SK-N-SH (cell line): Measurements from ENCODE around the gene MRPL53. TPM values are rescaled to one million over a fixed set of nuclear protein-coding genes. Genes with fewer than 3 reads are reported as not detected.

Source experiments
- CTCF ChIA-PET: fragments of 300-600, 350-600 bp; formaldehyde crosslinking; extraction: SDS; loops from one replicate; lab custom pipeline; 2021; lab: Yijun Ruan, JAX
- POLR2A ChIA-PET: fragments of 350-600 bp; sonication (Branson Sonifier 250); formaldehyde crosslinking; extraction: SDS; loops from one replicate; lab custom pipeline; 2020; ENCODE audit warnings: antibody characterized with exemption, inconsistent platforms; lab: Yijun Ruan, JAX
- DNase-seq: peaks from one replicate; pipeline ENCODE4 v3.0.0; 2012
- H2AFZ ChIP-seq: fragments of 200-600 bp; sonication (generic); 2 replicates; pipeline ENCODE4 v1.8.1; 2016; ENCODE audit warnings: antibody characterized with exemption, mild to moderate bottlenecking, low read depth
- H3F3A ChIP-seq: fragments of 200-600 bp; sonication (generic); replicated peaks from 2 replicates; pipeline ENCODE3; 2016; ENCODE audit warnings: antibody characterized with exemption, mild to moderate bottlenecking; ENCODE audit not compliant: insufficient read depth
- H3K27ac ChIP-seq, 2 experiments: fragments of 200-500 bp in 1 of 2; fragments of 200-600 bp in 1 of 2; sonication (Bioruptor generic) in 1 of 2; sonication (generic), shearing (Covaris generic) in 1 of 2; 2 replicates each; pipeline versions ENCODE4 v1.5.1 to v1.6.1; 2014 to 2016; ENCODE audit warnings: low read depth in 2 of 2, inconsistent platforms in 1 of 2, low read length in 1 of 2, mild to moderate bottlenecking in 1 of 2, mixed read lengths in 1 of 2
- H3K27me3 ChIP-seq: fragments of 200-600 bp; sonication (generic), shearing (Covaris generic); 2 replicates; pipeline ENCODE4 v1.6.1; 2016; ENCODE audit warnings: mixed run types; ENCODE audit not compliant: insufficient read depth
- H3K36me3 ChIP-seq, 2 experiments: fragments of 200-500 bp in 1 of 2; fragments of 200-600 bp in 1 of 2; sonication (Bioruptor generic) in 1 of 2; sonication (generic) in 1 of 2; replicated peaks in 1 of 2; 2 replicates each; pipeline versions ENCODE3 to v1.5.1; 2014 to 2016; ENCODE audit warnings: low read length in 1 of 2, mild to moderate bottlenecking in 1 of 2; ENCODE audit not compliant: insufficient read depth in 2 of 2, control insufficient read depth in 1 of 2
- H3K4me1 ChIP-seq, 2 experiments: fragments of 200-500 bp in 1 of 2; fragments of 200-600 bp in 1 of 2; sonication (Bioruptor generic) in 1 of 2; sonication (generic), shearing (Covaris generic) in 1 of 2; 2 replicates each; pipeline versions ENCODE4 v1.5.1 to v1.6.1; 2014 to 2016; ENCODE audit warnings: low read depth in 1 of 2, low read length in 1 of 2, mixed run types in 1 of 2; ENCODE audit not compliant: insufficient read depth in 2 of 2, control insufficient read depth in 1 of 2
- H3K4me2 ChIP-seq: fragments of 200-600 bp; sonication (generic), shearing (Covaris generic); 2 replicates; pipeline ENCODE4 v1.6.1; 2017; ENCODE audit warnings: mixed run types
- H3K4me3 ChIP-seq, 2 experiments: fragments of 200-500 bp in 1 of 2; fragments of 200-600 bp in 1 of 2; sonication (Bioruptor generic) in 1 of 2; sonication (generic), shearing (Covaris generic) in 1 of 2; 2 replicates each; pipeline versions ENCODE4 v1.5.1 to v1.8.1; 2014 to 2016; ENCODE audit warnings: low read depth in 2 of 2, inconsistent platforms in 1 of 2, low read length in 1 of 2, mild to moderate bottlenecking in 1 of 2, mixed read lengths in 1 of 2, moderate library complexity in 1 of 2
- H3K79me2 ChIP-seq: fragments of 200-600 bp; sonication (generic); 2 replicates; pipeline ENCODE4 v1.8.1; 2017; ENCODE audit warnings: mild to moderate bottlenecking; ENCODE audit not compliant: insufficient read depth
- H3K9ac ChIP-seq: fragments of 200-600 bp; sonication (generic); 2 replicates; pipeline ENCODE4 v1.6.1; 2017; ENCODE audit warnings: mixed run types
- H3K9me2 ChIP-seq: fragments of 200-600 bp; sonication (generic); 2 replicates; pipeline ENCODE4 v1.6.1; 2017; ENCODE audit warnings: mixed run types
- H3K9me3 ChIP-seq: fragments of 200-600 bp; sonication (generic); 2 replicates; pipeline ENCODE4 v1.6.1; 2017; ENCODE audit warnings: mixed run types, mild to moderate bottlenecking, moderate library complexity
- H4K20me1 ChIP-seq: fragments of 200-600 bp; sonication (generic); 2 replicates; pipeline ENCODE4 v1.6.1; 2017; ENCODE audit warnings: mild to moderate bottlenecking, mixed run types; ENCODE audit not compliant: insufficient read depth
- ELF1 ChIP-seq: IDR thresholded peaks from 2 replicates; pipeline ENCODE4 v1.4.0; 2012
- GABPA ChIP-seq: IDR thresholded peaks from 2 replicates; pipeline ENCODE4 v1.4.0; 2012; ENCODE audit warnings: low read depth, mild to moderate bottlenecking
- GATA2 ChIP-seq: sonication (generic); formaldehyde crosslinking; IDR thresholded peaks from 2 replicates; pipeline ENCODE4 v1.5.0; 2020; ENCODE audit warnings: mild to moderate bottlenecking, missing genetic modification reagents
- POLR2AphosphoS5 ChIP-seq: IDR thresholded peaks from 2 replicates; pipeline ENCODE4 v1.6.1; 2012; ENCODE audit warnings: low read depth, low read length
- REST ChIP-seq: IDR thresholded peaks from 2 replicates; pipeline ENCODE4 v1.6.1; 2012; ENCODE audit warnings: mild to moderate bottlenecking, low read depth, low read length, moderate library complexity
- SIN3A ChIP-seq: IDR thresholded peaks from 2 replicates; pipeline ENCODE4 v1.6.1; 2012; ENCODE audit warnings: low read depth, mild to moderate bottlenecking, low read length, moderate library complexity, borderline replicate concordance
- TAF1 ChIP-seq: IDR thresholded peaks from 2 replicates; pipeline ENCODE4 v1.6.1; 2012; ENCODE audit warnings: low read depth, mild to moderate bottlenecking, low read length, moderate library complexity, borderline replicate concordance
- TCF12 ChIP-seq: IDR thresholded peaks from 2 replicates; pipeline ENCODE4 v1.4.0; 2012
- USF1 ChIP-seq: IDR thresholded peaks from 2 replicates; pipeline ENCODE4 v1.4.0; 2012; ENCODE audit warnings: low read depth, borderline replicate concordance
- ZBTB33 ChIP-seq: IDR thresholded peaks from 2 replicates; pipeline ENCODE4 v1.4.0; 2012; ENCODE audit warnings: low read depth, borderline replicate concordance
- WGBS: methylation state at CpG from one replicate; pipeline ENCODE4 v1.1.6; 2017; ENCODE audit warnings: low lambda C conversion rate; 5-methylcytosine and 5-hydroxymethylcytosine counted together
- polyA plus RNA-seq, 3 experiments: library from polyadenylated mRNA; depleted of rRNA; stranded (reverse); fragments of >200 nt; gene quantifications; 2 replicates each; pipeline ENCODE4 v1.2.3, GENCODE V29; 2012
- TF ChIP-seq, protein P1 (sequence below): IDR thresholded peaks from 2 replicates; pipeline ENCODE4 v1.4.0; 2012; ENCODE audit warnings: low read depth

MRPL53 gene
- polyA plus RNA-seq, 1 of the 3 experiments (the other 2 are of a cell fraction): 95.0 TPM

GRCh38 chr2:74457549-74458131, 14.8 kb downstream of the MRPL53 start:
- ChIA-PET POLR2A (interaction anchor here (1.0 to 5.9 kb wide), 15 partner anchors 7 to 96 kb away, joined by 3 to 60 read pairs (median 5); partner anchors contain the start of genes AUP1, C2orf81, CCDC142 and HTRA2), CTCF (interaction anchor here (0.5 to 2.8 kb wide), 10 partner anchors 9 to 208 kb away, joined by 3 to 10 read pairs (median 4); partner anchors contain the start of genes CCDC142, PCGF1 and TTC31)

More at GRCh38 chr2:74457549-74458131, 14.8 kb downstream of the MRPL53 start:
- peaks cover 0 to 27% of the 10 kb centered on the region in 2 experiments for H3K36me3 ChIP-seq
- no peaks in the 10 kb centered on the region for H3K9me2 ChIP-seq
- peak; percentile 76 for DNase-seq
- no peaks in the 10 kb centered on the region for H4K20me1 ChIP-seq
- peak overlapping the region; percentile 60 for H2AFZ ChIP-seq
- peak overlapping the region; percentile 68 to 70 for H3K4me3 ChIP-seq
- peak overlapping the region; percentile 68 for H3K9ac ChIP-seq
- no peak for TF ChIP-seq USF1
- 0 out of 2 replicates have a peak, but pooled peaks have one; percentile 29 for TF ChIP-seq GABPA
- TF ChIP-seq POLR2AphosphoS5: peak; percentile 59
- 0 out of 2 replicates have a peak, but pooled peaks have one; percentile 38 for TF ChIP-seq ZBTB33
- 0 out of 2 replicates have a peak, but pooled peaks have one; percentile 7 for TF ChIP-seq TAF1
- TF ChIP-seq REST: no peak
- TF ChIP-seq TCF12: peak; percentile 33; the same call in 1 of the 2 replicates
- TF ChIP-seq SIN3A: no peak
- TF ChIP-seq ELF1: peak; percentile 21; the same call in 1 of the 2 replicates
- TF ChIP-seq, protein P1, sequence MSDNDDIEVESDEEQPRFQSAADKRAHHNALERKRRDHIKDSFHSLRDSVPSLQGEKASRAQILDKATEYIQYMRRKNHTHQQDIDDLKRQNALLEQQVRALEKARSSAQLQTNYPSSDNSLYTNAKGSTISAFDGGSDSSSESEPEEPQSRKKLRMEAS: no peak
- no peak for TF ChIP-seq GATA2
- H3F3A ChIP-seq: peaks cover 13% of the 10 kb centered on the region
- H3K27me3 ChIP-seq: no peaks in the 10 kb centered on the region
- H3K9me3 ChIP-seq: no peaks in the 10 kb centered on the region
- H3K4me1 ChIP-seq: peaks cover 14 to 31% of the 10 kb centered on the region in 2 experiments; a peak in 3 of 4 replicates
- H3K79me2 ChIP-seq: peaks cover 29% of the 10 kb centered on the region
- peak overlapping the region; percentile 69 to 99; a peak in 3 of 4 replicates for H3K27ac ChIP-seq
- WGBS: 1% methylated on average over 30 of the region's 46 CpGs
- H3K4me2 ChIP-seq: peak overlapping the region; percentile 95
